ENCODE results near the gene SSX2IP.

SSX2IP gene

DNA sequence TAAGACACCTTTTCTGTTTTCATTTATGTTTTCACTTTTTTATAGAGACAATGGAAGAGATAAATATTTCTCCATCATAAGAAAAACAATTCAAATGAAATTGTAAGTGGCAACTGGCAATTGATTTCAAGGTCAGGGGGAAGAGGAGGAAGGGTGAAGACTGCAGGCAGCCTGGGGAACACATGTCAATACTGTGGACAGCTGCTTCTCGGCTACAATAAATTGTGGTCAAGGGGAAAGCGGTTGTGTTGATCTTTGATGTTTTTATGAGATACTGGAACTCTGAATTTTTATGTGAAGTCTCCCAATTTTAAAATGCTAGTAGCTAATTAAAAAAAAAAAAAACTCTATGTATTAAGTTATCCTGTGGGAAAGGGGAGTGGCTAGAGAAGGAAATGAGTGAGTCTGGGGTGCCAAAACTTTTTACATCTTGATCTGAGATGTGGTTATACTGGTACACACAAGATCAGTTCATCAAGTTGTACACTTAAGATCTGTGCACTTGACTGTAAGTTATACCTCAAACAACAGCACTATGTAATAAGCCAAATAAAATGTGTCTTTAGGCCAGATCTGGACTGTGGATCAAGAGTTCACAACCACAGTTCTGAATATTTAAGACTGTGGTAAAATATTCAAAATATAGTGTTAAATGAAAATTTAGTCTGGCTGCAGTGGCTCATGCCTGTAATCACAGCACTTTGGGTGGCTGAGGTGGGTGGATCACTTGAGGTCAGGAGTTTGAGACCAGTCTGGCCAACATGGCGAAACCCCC is 18.0 kb downstream of the SSX2IP start:
- TF ChIP-seq, protein P1, sequence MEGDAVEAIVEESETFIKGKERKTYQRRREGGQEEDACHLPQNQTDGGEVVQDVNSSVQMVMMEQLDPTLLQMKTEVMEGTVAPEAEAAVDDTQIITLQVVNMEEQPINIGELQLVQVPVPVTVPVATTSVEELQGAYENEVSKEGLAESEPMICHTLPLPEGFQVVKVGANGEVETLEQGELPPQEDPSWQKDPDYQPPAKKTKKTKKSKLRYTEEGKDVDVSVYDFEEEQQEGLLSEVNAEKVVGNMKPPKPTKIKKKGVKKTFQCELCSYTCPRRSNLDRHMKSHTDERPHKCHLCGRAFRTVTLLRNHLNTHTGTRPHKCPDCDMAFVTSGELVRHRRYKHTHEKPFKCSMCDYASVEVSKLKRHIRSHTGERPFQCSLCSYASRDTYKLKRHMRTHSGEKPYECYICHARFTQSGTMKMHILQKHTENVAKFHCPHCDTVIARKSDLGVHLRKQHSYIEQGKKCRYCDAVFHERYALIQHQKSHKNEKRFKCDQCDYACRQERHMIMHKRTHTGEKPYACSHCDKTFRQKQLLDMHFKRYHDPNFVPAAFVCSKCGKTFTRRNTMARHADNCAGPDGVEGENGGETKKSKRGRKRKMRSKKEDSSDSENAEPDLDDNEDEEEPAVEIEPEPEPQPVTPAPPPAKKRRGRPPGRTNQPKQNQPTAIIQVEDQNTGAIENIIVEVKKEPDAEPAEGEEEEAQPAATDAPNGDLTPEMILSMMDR (conservative IDR thresholded peaks at IDR 0.05; ENCODE audit: control insufficient read depth, insufficient read depth, low read depth, low read length): no peak
- no peak for DNase-seq (ENCODE audit: low read depth)
- H3K4me3 ChIP-seq (ENCODE audit: control insufficient read depth, low read depth, low read length): no peak overlapping the region

DNA sequence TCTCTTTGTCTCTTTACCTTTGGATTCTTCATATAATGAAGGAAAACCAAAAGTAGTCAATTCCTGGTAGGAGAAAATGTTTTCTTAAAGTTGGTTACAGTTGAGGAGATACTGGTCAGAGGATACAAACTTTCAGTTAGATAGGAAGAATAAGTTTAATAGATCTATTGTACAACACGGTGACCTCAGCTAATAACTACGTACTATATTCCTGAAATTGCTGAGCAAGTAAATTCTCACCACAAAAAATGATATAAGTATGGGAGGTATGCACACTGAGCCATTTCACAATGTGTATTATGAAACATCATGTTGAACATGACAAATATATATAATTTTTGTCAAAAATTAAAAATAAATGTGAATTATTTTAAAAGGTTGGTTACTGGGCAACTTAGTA is 20.4 kb downstream of the SSX2IP start:
- no peak for DNase-seq (ENCODE audit: low read depth)
- no peak overlapping the region for H3K4me3 ChIP-seq (ENCODE audit: control insufficient read depth, low read depth, low read length)
- TF ChIP-seq, protein P1 (conservative IDR thresholded peaks at IDR 0.05; ENCODE audit: control insufficient read depth, insufficient read depth, low read depth, low read length): no peak

DNA sequence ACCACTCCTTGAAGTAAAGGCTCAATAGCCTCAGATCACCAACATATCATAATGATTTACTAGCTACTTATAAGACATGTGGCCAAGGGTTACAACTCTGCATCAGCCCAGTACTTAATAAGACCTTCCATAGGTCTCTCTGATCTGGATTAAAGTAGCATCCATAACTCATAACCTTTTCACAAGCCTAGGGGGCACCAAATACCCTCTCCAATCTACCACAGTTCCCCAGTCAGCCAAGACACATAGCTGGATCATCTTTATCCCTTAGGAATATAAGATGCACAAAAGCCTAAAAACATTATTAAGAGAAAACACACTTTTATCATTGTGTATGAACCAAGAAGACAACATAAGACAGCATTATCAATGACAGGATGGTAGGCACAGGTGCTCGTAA is 22.1 kb downstream of the SSX2IP start:
- no peak overlapping the region for H3K4me3 ChIP-seq (ENCODE audit: control insufficient read depth, low read depth, low read length)
- TF ChIP-seq, protein P1 (conservative IDR thresholded peaks at IDR 0.05; ENCODE audit: control insufficient read depth, insufficient read depth, low read depth, low read length): peak; percentile 32
- DNase-seq (ENCODE audit: low read depth): peak; percentile 34

GRCh38 chr1:84665703-84666317 is 24.5 kb downstream of the SSX2IP start:
- H3K4me3 ChIP-seq (ENCODE audit: control insufficient read depth, low read depth, low read length): no peak overlapping the region
- peak; percentile 24 for DNase-seq (ENCODE audit: low read depth)
- TF ChIP-seq, protein P1 (conservative IDR thresholded peaks at IDR 0.05; ENCODE audit: control insufficient read depth, insufficient read depth, low read depth, low read length): no peak

GRCh38 chr1:84653130-84653677 is 37.1 kb downstream of the SSX2IP start:
- H3K4me3 ChIP-seq (ENCODE audit: control insufficient read depth, low read depth, low read length): no peak overlapping the region
- DNase-seq (ENCODE audit: low read depth): peak; percentile 52
- TF ChIP-seq, protein P1 (conservative IDR thresholded peaks at IDR 0.05; ENCODE audit: control insufficient read depth, insufficient read depth, low read depth, low read length): peak; percentile 28

GRCh38 chr1:84644472-84644871 is 45.8 kb downstream of the SSX2IP start:
- no peak overlapping the region for H3K4me3 ChIP-seq (ENCODE audit: control insufficient read depth, low read depth, low read length)
- TF ChIP-seq, protein P1 (conservative IDR thresholded peaks at IDR 0.05; ENCODE audit: control insufficient read depth, insufficient read depth, low read depth, low read length): no peak
- no peak for DNase-seq (ENCODE audit: low read depth)

Data from fibroblast of mammary gland (primary cell).